ENCODE measurements around the gene GPR37.

DNA sequence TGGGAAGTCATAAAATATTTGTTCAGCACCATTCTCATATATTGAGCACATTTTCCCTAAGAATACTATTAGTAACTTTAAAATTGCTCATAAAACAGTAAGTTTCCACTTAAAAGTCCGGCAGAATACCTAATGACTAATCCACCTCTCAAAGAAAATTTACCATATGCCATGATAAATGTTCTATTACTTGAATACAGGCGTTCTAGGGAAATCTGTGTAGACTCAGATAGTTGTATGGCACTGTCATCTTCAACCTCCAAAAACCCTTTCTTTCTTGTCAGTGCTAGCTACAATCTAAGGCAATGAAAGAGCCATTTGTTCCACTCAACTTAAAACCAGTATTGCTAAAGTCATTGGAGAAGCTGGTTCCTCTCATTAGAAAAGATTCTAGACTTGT lies 7.3 kb downstream of the GPR37 start:
- TF ChIP-seq CTCF (IDR thresholded peaks at IDR 0.05; ENCODE audit: insufficient read depth, low read length, poor library complexity, severe bottlenecking) (no peak), EZH2phosphoT487 (conservative IDR thresholded peaks at IDR 0.05; ENCODE audit: low read length) (no peak)

Data from SU-DHL-6 (cell line).